PC-9 (cell line): ENCODE measurements around the gene MVB12B. TPM values are rescaled to one million over a fixed set of nuclear protein-coding genes. Genes with fewer than 3 reads are reported as not detected.

ENCODE experiments used
- BruUV-seq: library from RNA; stranded (reverse); fragments of 400-500 nt; replicated peaks from 2 replicates; lab custom pipeline; 2021; lab: Mats Ljungman, UMichigan
- CTCF ChIA-PET: fragments of 300-600 bp; sonication (Branson Sonifier 250); formaldehyde crosslinking; loops from one replicate; lab custom pipeline; 2022; ENCODE audit warnings: antibody characterized with exemption; lab: Charles Lee
- POLR2A ChIA-PET: fragments of 300-600 bp; sonication (Branson Sonifier 250); formaldehyde crosslinking; loops from one replicate; lab custom pipeline; 2022; ENCODE audit warnings: antibody characterized with exemption; ENCODE audit not compliant: unreplicated experiment; lab: Charles Lee
- DNase-seq, 2 experiments: peaks; one replicate each; pipeline versions ENCODE4 v3.0.0 to v3.0.0-alpha.2; 2015 to 2022; ENCODE audit warnings: mixed read lengths in 1 of 2
- H2AFZ ChIP-seq: fragments of 200-600 bp; sonication (generic); 2 replicates; pipeline ENCODE4 v1.8.1; 2017; ENCODE audit warnings: antibody characterized with exemption
- H3F3A ChIP-seq: fragments of 200-600 bp; sonication (generic); 2 replicates; pipeline ENCODE4 v1.8.1; 2017; ENCODE audit warnings: antibody characterized with exemption, mild to moderate bottlenecking, low read depth; ENCODE audit not compliant: insufficient read depth
- H3K27ac ChIP-seq: fragments of 200-600 bp; sonication (generic); 2 replicates; pipeline ENCODE4 v1.6.1; 2016; ENCODE audit warnings: mixed run types
- H3K27me3 ChIP-seq: fragments of 200-600 bp; sonication (generic); 2 replicates; pipeline ENCODE4 v1.6.1; 2016; ENCODE audit warnings: low read depth, mixed run types; ENCODE audit not compliant: insufficient read depth
- H3K36me3 ChIP-seq: fragments of 200-600 bp; sonication (generic); 2 replicates; pipeline ENCODE4 v1.6.1; 2016; ENCODE audit warnings: low read depth, mixed run types
- H3K4me1 ChIP-seq: fragments of 200-600 bp; sonication (generic); replicated peaks from 2 replicates; pipeline ENCODE4 v1.6.1; 2016; ENCODE audit warnings: mixed run types; ENCODE audit not compliant: insufficient read depth
- H3K4me2 ChIP-seq: fragments of 200-600 bp; sonication (generic); 2 replicates; pipeline ENCODE4 v1.6.1; 2017; ENCODE audit warnings: mixed run types
- H3K4me3 ChIP-seq: fragments of 200-600 bp; sonication (generic); 2 replicates; pipeline ENCODE4 v1.6.1; 2016; ENCODE audit warnings: mixed run types
- H3K79me2 ChIP-seq: fragments of 200-600 bp; sonication (generic); 2 replicates; pipeline ENCODE4 v1.6.1; 2017; ENCODE audit warnings: low read depth, mixed run types
- H3K9me2 ChIP-seq: fragments of 200-600 bp; sonication (generic); 2 replicates; pipeline ENCODE4 v1.8.1; 2017; ENCODE audit warnings: mild to moderate bottlenecking; ENCODE audit not compliant: insufficient read depth
- H3K9me3 ChIP-seq: fragments of 200-600 bp; sonication (generic); 2 replicates; pipeline ENCODE4 v1.8.1; 2016; ENCODE audit warnings: low read depth; ENCODE audit not compliant: insufficient read depth
- H4K20me1 ChIP-seq: fragments of 200-600 bp; sonication (generic); 2 replicates; pipeline ENCODE4 v1.8.1; 2017; ENCODE audit not compliant: insufficient read depth
- EZH2 ChIP-seq: fragments of 200-600 bp; sonication (generic); IDR thresholded peaks from 2 replicates; pipeline ENCODE4 v1.8.0; 2017; ENCODE audit warnings: antibody characterized with exemption, low read depth
- intact Hi-C: fragments of 100-400 bp; cut with micrococcal nuclease; formaldehyde crosslinking; loops from one replicate; pipeline ENCODE4 v1.10.0; 2022; ENCODE audit not compliant: unreplicated experiment
- total RNA-seq: library from RNA; stranded (reverse); gene quantifications from 2 replicates; pipeline ENCODE4 v1.2.3, GENCODE V29; 2021
- TF ChIP-seq, protein P1 (sequence below): fragments of 200-600 bp; sonication (generic); conservative IDR thresholded peaks from 2 replicates; pipeline ENCODE4 v1.6.1; 2017; ENCODE audit warnings: mixed run types, antibody characterized with exemption, mild to moderate bottlenecking, moderate library complexity

MVB12B gene
- total RNA-seq, 1 experiment from 2014 or later: 8.8 TPM

DNA sequence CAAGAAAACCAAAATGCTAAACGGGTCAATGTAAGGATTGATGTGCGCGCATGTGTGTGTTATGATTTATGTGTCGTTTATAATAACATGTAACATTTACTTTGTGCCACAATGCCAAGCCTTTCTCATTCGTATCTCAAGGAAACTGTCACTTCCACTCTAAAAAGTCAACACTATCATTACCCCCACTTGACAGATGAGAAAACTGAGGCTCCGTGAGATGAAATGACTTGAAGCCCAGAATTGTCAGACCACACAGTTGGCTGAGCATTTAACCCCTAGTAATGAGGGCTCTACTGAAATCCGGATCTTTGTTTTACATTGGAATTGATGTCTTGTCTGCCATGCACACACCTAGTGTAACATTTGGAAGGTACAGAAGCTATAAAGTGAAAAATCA lies 192.1 kb downstream of the MVB12B start:
- Histone ChIP-seq H3K4me2 (no peak overlapping the region), H3K4me1 (no peaks in the 10 kb centered on the region), H3K9me2 (no peaks in the 10 kb centered on the region), H3K27me3 (peaks cover 71% of the 10 kb centered on the region), H3K36me3 (no peaks in the 10 kb centered on the region), H2AFZ (no peak overlapping the region), H3K27ac (no peak overlapping the region), H4K20me1 (no peaks in the 10 kb centered on the region), H3K4me3 (no peak overlapping the region), H3K79me2 (no peaks in the 10 kb centered on the region), H3K9me3 (no peaks in the 10 kb centered on the region), H3F3A (0 out of 2 replicates have a peak, but pooled peaks cover 5% of the 10 kb centered on the region)
- intact Hi-C loops: no loop called here
- TF ChIP-seq EZH2: no peak
- TF ChIP-seq, protein P1, sequence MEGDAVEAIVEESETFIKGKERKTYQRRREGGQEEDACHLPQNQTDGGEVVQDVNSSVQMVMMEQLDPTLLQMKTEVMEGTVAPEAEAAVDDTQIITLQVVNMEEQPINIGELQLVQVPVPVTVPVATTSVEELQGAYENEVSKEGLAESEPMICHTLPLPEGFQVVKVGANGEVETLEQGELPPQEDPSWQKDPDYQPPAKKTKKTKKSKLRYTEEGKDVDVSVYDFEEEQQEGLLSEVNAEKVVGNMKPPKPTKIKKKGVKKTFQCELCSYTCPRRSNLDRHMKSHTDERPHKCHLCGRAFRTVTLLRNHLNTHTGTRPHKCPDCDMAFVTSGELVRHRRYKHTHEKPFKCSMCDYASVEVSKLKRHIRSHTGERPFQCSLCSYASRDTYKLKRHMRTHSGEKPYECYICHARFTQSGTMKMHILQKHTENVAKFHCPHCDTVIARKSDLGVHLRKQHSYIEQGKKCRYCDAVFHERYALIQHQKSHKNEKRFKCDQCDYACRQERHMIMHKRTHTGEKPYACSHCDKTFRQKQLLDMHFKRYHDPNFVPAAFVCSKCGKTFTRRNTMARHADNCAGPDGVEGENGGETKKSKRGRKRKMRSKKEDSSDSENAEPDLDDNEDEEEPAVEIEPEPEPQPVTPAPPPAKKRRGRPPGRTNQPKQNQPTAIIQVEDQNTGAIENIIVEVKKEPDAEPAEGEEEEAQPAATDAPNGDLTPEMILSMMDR: no peak
- CTCF ChIA-PET: interaction anchor here (0.7 kb wide), 1 partner anchor 160 kb away, joined by 13 read pairs; no protein-coding TSS in a partner anchor
- POLR2A ChIA-PET: no interaction called here
- BruUV-seq: no TSS peak
- no peak for DNase-seq

DNA sequence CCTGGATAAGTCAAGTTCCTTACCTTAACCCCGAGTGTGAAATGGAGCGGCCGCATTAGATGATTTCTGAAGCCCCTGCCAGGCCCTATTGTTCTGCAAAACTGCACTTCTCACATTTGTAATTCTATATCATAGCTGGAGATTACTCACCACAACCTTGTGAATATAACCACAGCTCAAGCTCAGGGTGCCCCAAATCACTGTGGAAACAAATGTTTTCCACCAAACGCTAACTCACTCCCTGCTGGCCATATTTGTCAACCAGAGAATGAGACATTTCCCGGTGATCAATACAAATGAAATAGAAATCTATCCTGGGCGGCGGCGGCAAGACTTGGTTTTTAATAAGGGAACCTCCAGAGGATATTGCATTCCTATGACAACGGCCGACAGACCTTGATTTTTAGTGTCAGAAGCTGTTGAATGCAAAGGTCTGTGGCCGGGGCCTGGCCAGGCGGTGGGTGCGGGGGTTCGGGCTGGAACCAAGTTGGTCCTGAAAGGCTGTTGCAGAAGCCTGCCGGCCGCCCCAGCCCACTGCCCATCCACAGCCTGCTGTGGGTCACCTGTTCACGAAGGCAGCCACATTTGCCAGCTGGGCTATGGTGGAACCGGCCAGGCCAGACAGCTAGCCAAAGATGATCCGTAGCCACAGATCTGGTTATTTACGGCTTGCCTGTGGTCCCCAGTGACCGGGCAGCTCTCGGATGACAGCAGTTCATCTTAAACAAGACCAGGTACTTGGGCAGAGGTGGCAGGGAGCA lies 193.2 kb downstream of the MVB12B start:
- Histone ChIP-seq H2AFZ (no peak overlapping the region), H3K4me2 (no peak overlapping the region), H3K9me2 (no peaks in the 10 kb centered on the region), H3K27ac (no peak overlapping the region), H3K9me3 (no peaks in the 10 kb centered on the region), H3F3A (0 out of 2 replicates have a peak, but pooled peaks cover 5% of the 10 kb centered on the region), H3K27me3 (peaks cover 82% of the 10 kb centered on the region), H4K20me1 (no peaks in the 10 kb centered on the region), H3K4me1 (no peaks in the 10 kb centered on the region), H3K4me3 (no peak overlapping the region), H3K36me3 (no peaks in the 10 kb centered on the region), H3K79me2 (no peaks in the 10 kb centered on the region)
- CTCF ChIA-PET: interaction anchor here (0.6 kb wide), 1 partner anchor 198 kb away, joined by 3 read pairs; no protein-coding TSS in a partner anchor
- BruUV-seq: no TSS peak
- TF ChIP-seq EZH2: no peak
- TF ChIP-seq, protein P1: no peak
- intact Hi-C loops: no loop called here
- POLR2A ChIA-PET: no interaction called here
- no peak for DNase-seq

DNA sequence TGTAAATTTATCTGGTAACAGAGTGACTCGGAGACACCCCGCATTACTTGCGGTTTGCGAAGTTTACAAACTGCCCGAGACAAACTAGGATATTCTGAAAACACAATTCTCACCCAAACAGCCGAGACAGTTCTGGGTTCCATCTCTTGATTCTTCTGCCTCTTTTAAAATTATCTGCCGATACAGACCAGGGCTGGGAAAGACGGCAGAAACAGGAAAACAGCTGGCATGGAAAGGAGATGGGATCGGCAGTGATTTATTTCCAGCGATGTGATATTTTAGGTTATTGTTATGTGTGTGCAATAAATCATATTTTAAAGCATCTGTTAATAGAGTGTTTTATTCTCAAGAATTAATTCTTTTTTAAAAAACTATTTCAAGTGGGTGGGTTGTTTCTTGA lies 193.8 kb downstream of the MVB12B start:
- no TSS peak for BruUV-seq
- Histone ChIP-seq H3K36me3 (no peaks in the 10 kb centered on the region), H3F3A (0 out of 2 replicates have a peak, but pooled peaks cover 5% of the 10 kb centered on the region), H3K4me1 (no peaks in the 10 kb centered on the region), H3K4me2 (no peak overlapping the region), H2AFZ (no peak overlapping the region), H3K9me2 (no peaks in the 10 kb centered on the region), H3K9me3 (no peaks in the 10 kb centered on the region), H4K20me1 (no peaks in the 10 kb centered on the region), H3K27ac (no peak overlapping the region), H3K27me3 (peaks cover 87% of the 10 kb centered on the region), H3K4me3 (no peak overlapping the region), H3K79me2 (no peaks in the 10 kb centered on the region)
- intact Hi-C loops: no loop called here
- ChIA-PET CTCF (no interaction called here), POLR2A (interaction anchor here (0.6 kb wide), 1 partner anchor 704 kb away, joined by 20 read pairs; no protein-coding TSS in a partner anchor)
- TF ChIP-seq, protein P1: no peak
- no peak for TF ChIP-seq EZH2
- no peak for DNase-seq
